ENCODE measurements around the gene LRRTM2. TPM values are rescaled to one million over a fixed set of nuclear protein-coding genes. Genes with fewer than 3 reads are reported as not detected.

Gene LRRTM2
- total RNA-seq, 1 donor from 2014 or later, result not detected

DNA sequence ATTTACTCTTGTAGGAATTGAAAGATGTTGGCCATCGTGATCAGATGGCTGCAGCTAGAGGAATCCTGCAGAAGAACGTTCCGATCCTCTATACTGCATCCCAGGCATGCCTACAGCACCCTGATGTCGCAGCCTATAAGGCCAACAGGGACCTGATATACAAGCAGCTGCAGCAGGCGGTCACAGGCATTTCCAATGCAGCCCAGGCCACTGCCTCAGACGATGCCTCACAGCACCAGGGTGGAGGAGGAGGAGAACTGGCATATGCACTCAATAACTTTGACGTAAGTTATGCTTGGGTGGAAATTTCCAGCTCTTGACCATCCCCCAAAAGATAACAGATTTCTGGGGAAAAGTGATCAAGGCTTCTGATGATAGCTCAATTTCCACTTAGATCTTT lies 50.6 kb downstream of the LRRTM2 start:
- TF ChIP-seq, protein P1, sequence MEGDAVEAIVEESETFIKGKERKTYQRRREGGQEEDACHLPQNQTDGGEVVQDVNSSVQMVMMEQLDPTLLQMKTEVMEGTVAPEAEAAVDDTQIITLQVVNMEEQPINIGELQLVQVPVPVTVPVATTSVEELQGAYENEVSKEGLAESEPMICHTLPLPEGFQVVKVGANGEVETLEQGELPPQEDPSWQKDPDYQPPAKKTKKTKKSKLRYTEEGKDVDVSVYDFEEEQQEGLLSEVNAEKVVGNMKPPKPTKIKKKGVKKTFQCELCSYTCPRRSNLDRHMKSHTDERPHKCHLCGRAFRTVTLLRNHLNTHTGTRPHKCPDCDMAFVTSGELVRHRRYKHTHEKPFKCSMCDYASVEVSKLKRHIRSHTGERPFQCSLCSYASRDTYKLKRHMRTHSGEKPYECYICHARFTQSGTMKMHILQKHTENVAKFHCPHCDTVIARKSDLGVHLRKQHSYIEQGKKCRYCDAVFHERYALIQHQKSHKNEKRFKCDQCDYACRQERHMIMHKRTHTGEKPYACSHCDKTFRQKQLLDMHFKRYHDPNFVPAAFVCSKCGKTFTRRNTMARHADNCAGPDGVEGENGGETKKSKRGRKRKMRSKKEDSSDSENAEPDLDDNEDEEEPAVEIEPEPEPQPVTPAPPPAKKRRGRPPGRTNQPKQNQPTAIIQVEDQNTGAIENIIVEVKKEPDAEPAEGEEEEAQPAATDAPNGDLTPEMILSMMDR (IDR thresholded peaks at IDR 0.05), result no peak
- H3K4me3 Mint-ChIP-seq (ENCODE audit: unreplicated experiment), result no peak overlapping the region
- DNase-seq (ENCODE audit: low spot score), result no peak
- peaks cover 19% of the 10 kb centered on the region for H3K36me3 Mint-ChIP-seq (ENCODE audit: low read depth)
- peaks cover 29% of the 10 kb centered on the region for H3K4me1 Mint-ChIP-seq (ENCODE audit: low read depth)
- H3K27ac Mint-ChIP-seq (ENCODE audit: unreplicated experiment), result no peak overlapping the region
- H3K27me3 Mint-ChIP-seq (ENCODE audit: low read depth), result no peaks in the 10 kb centered on the region
- no peaks in the 10 kb centered on the region for H3K9me3 Mint-ChIP-seq (ENCODE audit: low read depth)

DNA sequence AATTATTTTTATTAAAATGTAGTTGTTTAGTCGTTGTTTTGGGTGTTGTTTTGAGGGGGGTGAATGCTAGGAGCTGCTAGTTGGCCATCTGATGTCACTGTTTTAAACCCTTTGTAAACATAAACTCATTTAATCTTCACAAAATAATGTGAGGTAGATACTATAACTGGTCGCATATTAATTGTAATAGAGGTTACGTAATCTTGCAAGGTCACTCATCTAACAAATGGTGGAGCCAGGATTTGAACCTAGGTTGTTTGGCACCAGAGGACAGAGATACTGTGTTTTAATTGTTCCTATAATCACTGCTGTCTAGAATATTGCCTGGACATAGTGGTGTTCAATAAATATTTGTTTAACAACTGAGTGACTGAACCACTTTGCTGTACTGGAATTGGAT lies 54.4 kb downstream of the LRRTM2 start:
- H3K4me3 Mint-ChIP-seq (ENCODE audit: unreplicated experiment), result no peak overlapping the region
- H3K36me3 Mint-ChIP-seq (ENCODE audit: low read depth), result peaks cover 6% of the 10 kb centered on the region
- H3K27me3 Mint-ChIP-seq (ENCODE audit: low read depth), result no peaks in the 10 kb centered on the region
- peak overlapping the region; percentile 32 for H3K27ac Mint-ChIP-seq (ENCODE audit: unreplicated experiment)
- peaks cover 61% of the 10 kb centered on the region for H3K4me1 Mint-ChIP-seq (ENCODE audit: low read depth)
- no peaks in the 10 kb centered on the region for H3K9me3 Mint-ChIP-seq (ENCODE audit: low read depth)
- TF ChIP-seq, protein P1 (IDR thresholded peaks at IDR 0.05), result no peak
- no peak for DNase-seq (ENCODE audit: low spot score)

DNA sequence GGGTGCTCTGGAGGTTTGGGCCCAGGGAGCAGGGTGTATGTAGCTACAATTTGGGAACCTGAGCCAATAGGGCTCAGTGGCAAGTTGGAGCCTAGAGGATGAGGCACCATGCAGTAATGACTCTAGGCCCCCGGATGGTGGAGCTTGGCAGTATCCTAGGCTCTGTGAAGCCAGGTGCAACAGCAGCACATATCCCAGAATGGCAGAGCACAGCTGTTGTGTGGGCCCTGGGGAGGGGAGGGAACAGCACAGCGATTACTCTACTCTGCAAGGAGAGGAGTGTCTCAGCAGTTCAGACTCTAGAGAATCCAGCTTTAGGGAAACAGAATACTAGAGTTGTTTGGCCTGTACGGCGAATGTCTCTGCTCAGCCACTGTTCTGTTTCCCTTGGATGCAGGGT lies 56.1 kb downstream of the LRRTM2 start:
- H3K4me1 Mint-ChIP-seq (ENCODE audit: low read depth), result peaks cover 65% of the 10 kb centered on the region
- no peak overlapping the region for H3K4me3 Mint-ChIP-seq (ENCODE audit: unreplicated experiment)
- DNase-seq (ENCODE audit: low spot score), result no peak
- H3K27me3 Mint-ChIP-seq (ENCODE audit: low read depth), result no peaks in the 10 kb centered on the region
- peaks cover 3% of the 10 kb centered on the region for H3K9me3 Mint-ChIP-seq (ENCODE audit: low read depth)
- TF ChIP-seq, protein P1 (IDR thresholded peaks at IDR 0.05), result no peak
- peaks cover 11% of the 10 kb centered on the region for H3K36me3 Mint-ChIP-seq (ENCODE audit: low read depth)
- H3K27ac Mint-ChIP-seq (ENCODE audit: unreplicated experiment), result peak overlapping the region; percentile 75

Other genes with a start within 250 kb of the LRRTM2 start
- 326 to 397 TPM (median 393 TPM) in 3 replicates for gene CTNNA1, start 121.9 kb downstream of the LRRTM2 start, total RNA-seq

Data from chondrocyte (in vitro differentiated cells).